SU-DHL-6 (cell line): Measurements from ENCODE around the gene FUOM.

Experiments
- CTCF ChIP-seq: fragments of 200-600 bp; sonication (generic); IDR thresholded peaks from one replicate; pipeline ENCODE4 v1.5.1; 2017; ENCODE audit warnings: antibody characterized with exemption, mild to moderate bottlenecking, low read length, moderate library complexity; ENCODE audit not compliant: insufficient read depth, poor library complexity, severe bottlenecking
- EZH2phosphoT487 ChIP-seq: fragments of 200-600 bp; sonication (generic), shearing (Covaris generic); conservative IDR thresholded peaks from 2 replicates; pipeline ENCODE4 v1.6.1; 2018; ENCODE audit warnings: mild to moderate bottlenecking, antibody characterized with exemption, low read length, moderate library complexity, mixed read lengths

- TF ChIP-seq CTCF: no peak
- no peak for TF ChIP-seq EZH2phosphoT487
These were observed 44.6 kb downstream of the FUOM start for GRCh38 chr10:133313192-133313591.
